Measurements from ENCODE around the gene CFHR4.
"Not testable (repeated sequence)": the region's sequence is repeated elsewhere in the genome, so short reads cannot be mapped to it uniquely, and the experiment has no call there.

CFHR4 gene

DNA sequence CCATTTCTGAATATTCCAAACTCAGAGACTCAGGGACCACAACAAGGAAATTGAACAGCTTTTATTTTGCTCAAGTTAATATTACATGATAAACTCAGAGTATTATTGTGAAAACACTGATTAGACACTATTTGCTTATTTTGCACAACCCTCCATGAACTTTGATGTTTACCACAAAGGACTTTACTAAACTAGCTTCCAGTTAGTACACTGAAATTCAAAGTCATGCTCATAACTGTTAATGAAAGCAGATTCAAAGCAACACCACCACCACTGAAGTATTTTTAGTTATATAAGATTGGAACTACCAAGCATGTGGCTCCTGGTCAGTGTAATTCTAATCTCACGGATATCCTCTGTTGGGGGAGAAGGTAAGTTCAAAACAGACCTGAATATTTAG, 55.7 kb downstream of the CFHR4 start, which contains the start of gene CFHR2:
Gene CFHR2 (plus strand): TSS at position 171 of the 400 bp plus-strand sequence. CDS start 143 bp downstream, at position 314.
- DNase-seq = not testable (repeated sequence)

GRCh38 chr1:196951711-196952394, 64.0 kb downstream of the CFHR4 start:
- no peak for DNase-seq

GRCh38 chr1:196954778-196955177, 66.9 kb downstream of the CFHR4 start:
- DNase-seq = no peak

GRCh38 chr1:196955926-196956325, 68.1 kb downstream of the CFHR4 start:
- no peak for DNase-seq

DNA sequence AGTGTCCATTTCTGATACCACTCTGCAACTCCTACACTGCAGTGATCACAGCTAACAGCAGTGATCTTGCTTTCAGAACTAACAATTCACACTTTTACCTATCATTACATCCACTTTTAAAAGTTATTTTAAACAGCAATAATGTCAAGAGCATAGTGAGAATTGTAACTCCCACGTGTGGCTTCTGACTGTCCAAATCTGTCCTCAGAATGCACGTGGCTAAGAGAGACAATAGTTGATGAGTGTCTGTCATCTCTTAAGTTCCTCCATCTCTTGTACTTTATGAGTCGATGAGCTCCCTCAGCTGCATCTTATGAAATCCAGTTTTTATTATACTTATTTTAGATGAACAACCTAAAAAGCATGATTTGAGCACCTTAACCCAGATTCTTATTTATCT, 73.0 kb downstream of the CFHR4 start:
- no peak for DNase-seq

Data from CD4-positive, alpha-beta T cell treated with Interferon alpha-2 for 1 hour (primary cell).